CD4-positive, alpha-beta T cell treated with Interferon gamma for 1 hour (primary cell): ENCODE measurements around the gene NOTCH2.
A peak's percentile ranks its signal among the peaks of the same experiment; 100 is the strongest.

Experiments used
- DNase-seq: peaks from one replicate; pipeline ENCODE4 v3.0.0-alpha.2; 2020

NOTCH2 gene

DNA sequence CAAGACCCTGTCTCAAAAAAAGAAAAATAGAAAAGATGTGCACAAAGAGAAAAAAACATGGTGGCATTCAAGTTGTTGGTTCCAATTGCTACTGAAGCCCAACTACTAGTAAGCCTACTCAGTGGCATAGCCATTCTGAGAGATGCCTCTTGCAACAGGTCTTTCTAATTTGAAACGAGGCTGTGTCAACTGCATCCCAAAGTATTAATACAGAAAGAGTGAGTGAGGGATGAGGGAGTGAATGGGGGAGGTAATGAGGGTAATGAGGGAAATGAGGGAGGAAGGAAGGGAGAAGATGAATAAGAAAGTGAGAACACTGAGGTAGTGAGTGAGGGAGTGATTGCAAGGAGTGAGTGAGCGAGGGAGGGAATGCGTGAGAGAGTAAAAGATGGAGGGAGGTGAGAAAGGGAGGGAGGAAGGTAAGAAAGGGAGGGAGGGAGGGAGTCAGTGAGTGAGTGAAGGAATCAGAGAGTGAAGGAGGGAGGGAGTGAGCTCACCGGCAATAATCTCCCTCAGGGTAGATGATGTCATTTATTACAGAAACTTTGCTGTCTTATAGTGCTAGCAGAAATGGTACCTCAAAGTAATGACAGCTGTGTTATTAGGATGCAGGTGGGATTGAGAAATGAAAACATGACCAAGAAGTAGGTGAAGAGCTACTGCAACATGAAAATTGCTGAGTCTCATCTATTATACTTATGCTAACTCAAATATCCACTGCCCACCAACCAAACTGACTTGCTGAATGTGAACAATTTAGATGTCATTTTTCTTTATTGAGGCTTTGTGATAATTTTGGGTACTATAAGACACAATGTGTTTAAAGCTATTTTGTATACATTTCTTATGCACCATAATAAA, 97.5 kb downstream of the NOTCH2 start:
- DNase-seq: no peak

DNA sequence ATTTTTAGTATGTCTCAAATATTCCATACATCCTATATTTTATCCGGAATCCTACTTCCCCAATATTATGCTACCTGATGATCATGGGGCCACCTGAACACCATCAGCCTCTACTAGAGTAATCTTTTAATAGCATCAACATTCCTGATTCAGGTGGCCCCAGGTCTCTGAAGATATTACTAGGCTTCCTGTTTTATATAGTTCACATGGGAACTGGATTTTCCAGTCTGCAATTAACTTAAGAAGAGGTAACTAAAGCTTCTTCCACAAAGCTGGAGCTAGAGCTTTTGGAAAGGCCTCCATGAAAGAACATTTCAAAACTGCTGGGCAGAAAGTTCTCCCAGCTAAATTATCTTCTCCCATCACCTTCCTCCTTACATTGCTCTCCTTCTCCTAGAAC, 100.9 kb downstream of the NOTCH2 start:
- no peak for DNase-seq

DNA sequence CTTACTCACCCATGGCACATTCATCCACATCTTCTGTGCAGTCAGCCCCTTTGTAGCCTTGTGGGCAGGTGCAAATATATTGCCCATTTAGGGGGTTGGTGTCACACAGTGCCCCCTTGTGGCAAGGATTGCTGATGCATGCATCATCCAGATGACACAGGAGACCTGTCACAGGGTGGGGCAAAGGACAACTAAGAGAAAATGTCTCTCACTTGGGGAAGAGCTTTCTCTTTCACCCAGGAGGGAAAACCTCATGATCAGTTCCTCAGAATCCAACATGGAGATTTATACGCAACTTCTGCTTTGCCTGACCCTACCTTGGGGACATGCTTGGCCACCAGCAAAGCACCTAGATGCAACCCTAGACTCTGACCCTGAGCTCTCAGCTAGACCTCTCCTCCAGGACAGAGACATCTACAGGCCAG, 101.4 kb downstream of the NOTCH2 start:
- DNase-seq: peak; percentile 65

DNA sequence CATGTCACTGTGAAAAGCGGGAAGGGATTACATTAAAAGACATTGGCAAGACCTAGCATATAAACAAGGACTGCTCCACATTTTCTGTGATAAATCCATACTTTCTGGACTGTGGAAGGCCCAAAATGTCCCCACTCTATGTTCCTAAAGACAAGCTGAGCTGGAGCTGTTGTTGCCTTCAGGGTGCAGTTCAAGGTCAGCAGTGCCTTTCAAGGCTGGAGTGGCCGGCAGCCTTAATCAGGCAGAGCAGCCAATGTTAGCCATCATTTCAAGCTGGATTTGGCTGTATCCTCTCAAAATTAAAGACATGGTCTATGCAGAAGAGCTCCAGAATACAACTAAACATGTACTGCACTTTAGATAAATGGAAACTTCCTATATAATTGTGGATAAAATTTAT, 102.8 kb downstream of the NOTCH2 start:
- no peak for DNase-seq

DNA sequence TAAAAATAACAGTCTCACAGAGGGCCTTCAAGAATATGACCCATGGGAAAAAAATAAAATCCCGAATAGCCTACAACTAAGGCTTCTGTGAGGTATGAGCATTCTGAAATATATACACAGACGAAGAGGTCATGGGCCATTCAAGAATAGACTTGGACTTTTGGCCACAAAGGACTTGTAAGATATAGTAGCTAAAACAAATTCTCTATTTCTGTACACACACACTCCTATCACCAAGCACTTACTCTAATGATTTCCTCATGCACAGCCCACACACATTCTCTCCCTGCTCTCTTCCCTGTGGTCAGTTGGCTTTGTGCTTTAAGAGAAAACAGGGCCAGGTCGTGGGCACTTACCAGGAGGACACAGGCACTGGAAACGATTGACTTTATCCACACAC, 103.4 kb downstream of the NOTCH2 start:
- no peak for DNase-seq

DNA sequence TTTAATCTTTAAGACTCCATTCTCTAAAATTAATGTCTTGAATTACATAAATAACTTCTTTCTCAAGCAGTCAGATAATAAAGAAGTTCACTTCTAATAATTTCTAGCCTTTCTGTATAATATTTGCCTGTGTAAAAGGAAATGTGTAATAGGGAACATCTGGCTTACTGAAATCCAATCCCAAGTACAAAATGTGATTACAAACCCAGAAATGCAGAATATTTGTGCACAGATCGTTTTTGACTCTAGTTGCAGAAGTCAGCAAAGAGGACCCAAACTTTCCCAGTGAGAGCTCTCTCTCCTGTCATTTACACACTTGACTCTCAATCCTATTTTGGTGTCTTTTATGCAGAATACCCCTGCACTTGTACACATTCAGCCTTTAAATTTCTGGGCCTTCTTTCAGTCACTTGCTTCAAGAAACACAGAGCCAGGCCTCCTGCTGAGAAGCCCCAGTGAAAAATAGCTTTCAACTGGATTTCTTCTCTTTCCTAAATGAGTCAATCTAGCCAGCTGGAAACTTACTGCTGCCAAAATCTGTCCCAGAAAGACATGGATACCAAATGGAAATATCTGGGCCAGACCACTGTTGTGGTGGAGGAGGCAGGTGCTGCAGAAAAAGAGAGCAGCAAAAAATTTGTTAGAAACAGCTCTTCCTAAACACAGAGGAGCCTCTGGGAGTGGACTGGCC, 104.6 kb downstream of the NOTCH2 start:
- no peak for DNase-seq

DNA sequence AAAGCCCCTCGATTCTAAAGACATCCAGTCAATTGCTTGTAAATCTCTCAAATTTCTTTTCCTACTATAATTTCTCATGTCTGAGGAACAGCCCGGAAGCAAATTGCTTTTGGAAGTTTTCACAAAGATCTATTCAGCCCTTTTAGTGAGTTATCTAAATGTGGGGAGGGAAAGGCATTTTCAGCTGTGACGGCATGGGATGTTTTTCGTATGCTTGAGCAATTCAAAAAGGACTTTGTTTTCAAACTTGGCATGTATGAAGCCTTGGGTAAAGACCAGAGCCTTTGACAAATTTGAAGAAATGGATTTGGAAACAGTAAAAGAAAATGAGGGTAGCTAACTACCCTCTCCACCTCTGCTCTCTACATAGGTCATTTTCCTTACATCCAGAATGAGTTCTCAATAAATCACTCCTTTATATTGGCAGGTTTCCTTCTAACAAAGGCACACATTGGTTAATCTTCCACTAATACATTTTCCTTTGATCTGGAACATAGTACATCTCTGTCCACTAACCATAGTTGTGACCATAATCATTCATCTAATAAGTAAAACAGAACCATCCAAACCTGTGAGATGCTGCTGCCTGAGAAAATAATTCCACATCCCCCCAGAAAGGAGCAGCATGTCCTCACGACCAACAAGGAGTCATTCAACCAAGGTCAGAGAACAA, 107.0 kb downstream of the NOTCH2 start:
- no peak for DNase-seq

DNA sequence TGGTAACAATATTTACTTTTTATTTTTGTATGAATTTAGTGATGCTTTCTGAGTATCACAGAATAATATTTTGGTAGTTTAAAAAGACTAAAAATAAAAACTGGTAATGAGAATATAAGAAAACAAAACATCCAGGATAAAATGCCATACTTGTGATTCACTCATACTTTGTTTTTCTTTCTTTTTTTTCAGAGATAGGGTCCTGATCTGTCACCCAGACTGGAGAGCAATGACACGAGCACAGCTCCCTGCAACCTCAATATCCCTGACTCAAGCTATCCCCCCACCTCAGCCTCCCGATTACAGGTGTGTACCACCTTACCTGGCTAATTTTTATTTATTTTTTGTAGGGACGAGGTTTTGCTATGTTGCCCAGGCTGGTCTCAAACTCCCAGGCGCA, 109.0 kb downstream of the NOTCH2 start:
- no peak for DNase-seq

DNA sequence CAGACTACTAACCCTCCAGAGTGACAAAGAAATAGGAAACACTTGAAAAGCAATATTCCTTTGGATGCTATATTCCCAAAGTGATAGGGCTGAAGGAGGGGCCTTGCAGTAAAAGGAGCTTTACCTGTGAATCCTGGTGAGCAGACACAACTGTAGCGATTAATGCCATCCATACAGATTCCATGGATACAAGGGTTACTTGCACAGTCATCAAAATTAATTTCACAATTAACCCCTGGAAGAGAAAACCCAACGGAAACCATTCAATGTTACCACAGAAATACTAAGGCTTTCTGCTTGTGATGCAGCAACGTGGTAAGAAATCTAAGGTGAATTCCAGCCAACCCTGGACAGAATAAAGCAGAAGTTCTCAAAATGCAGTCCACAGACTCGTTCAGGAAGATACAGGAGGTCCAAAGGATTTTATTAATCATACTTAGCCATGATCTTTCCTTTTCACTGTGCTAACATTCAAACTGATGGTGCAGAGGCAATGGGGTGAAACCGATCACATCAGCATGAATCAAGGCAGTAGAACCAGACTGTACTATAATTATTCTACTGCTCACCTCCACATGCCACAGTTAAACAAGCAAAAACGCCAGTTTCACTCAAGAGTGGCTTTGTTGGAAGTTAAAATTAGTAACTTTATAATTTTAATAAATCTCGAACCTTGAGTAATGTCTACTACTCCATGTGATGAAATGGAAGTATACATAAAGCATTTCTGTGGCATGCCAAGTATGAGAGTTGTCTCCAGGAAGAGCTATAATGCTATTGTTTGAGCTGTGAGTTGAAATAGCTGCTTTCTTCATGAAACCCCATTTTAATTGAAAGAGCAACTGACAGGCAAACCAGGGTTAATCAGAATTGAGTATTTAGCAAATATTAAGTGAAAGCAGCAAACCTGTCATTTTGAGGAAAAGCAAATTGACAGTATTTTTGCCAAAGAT, 109.9 kb downstream of the NOTCH2 start:
- no peak for DNase-seq

DNA sequence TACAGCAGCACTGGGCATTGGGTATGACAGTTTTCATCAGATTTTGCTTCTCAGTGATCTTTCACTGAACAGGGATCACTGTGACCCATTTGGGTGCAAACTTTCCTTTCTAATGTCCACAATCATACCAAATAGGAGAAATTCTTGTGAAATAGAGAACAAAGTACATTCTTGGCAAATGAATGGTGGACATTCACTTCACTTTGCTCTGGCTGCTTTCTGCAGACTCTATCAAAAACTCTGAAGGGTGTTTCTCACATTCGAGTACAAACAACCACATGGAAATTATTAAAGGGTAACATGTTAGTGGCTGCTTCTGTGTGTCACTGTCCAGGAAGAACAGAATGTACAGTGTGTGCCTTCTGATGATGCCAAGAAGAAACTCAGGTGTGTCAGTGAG, 111.2 kb downstream of the NOTCH2 start:
- no peak for DNase-seq

DNA sequence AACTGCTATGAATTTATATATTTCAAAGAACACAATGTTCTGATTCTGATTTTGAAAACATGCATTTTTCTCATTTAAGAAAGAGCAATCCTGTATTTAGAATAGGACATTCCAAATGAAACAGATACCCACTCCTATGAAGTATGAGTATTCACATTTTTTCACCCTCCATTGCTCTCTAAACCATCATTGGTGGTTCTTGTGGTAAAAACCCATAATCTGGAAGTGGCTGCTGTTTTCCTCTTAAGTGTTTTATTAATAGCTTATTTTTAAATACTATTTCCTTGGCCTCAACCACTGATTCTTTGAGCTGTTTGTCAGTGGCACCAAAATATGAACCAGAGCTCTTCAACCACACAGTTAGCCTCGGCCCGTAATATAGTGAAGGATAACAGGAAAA, 113.2 kb downstream of the NOTCH2 start:
- no peak for DNase-seq

DNA sequence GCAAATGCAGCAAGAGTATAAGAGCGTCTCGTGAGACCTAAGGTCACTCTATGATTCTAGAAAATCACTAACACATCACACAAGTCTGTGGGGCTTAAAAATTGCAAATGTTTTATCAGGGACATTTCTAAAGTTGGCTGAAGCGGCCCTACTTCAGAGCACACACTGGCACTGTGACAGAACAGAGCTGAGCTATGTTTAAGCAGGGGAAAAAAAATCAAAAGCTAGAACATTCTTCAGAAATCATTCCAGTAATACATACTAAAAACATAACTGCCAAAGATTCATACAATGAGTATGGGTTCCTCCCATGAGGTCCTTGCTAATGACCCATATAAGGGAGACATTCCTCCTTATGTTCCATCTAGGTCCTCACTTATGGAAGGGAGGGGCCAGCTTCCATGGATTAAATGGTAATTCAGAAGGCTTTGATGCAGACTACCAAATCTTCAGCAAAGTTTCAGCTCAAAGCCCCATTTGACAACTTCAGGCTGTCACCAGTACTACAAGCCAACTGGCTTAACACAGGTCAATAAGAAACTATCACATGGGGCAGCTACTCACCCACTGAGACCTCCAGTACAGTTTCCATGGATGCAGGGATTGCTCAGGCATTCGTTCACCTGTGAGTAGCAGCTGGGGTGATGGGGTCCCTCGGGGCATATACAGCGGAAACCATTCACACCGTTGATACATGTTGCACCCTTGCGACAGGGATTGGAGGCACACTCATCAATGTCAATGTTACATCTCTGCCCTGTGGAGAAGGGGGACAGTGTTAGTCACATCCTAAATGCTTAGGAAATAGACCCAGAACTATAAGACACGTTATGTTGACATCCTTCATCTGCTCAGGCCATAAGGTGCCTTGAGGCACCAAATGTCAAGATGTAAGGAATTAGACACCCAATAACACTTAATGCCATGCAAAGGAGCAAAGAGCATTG, 114.7 kb downstream of the NOTCH2 start:
- DNase-seq: no peak

DNA sequence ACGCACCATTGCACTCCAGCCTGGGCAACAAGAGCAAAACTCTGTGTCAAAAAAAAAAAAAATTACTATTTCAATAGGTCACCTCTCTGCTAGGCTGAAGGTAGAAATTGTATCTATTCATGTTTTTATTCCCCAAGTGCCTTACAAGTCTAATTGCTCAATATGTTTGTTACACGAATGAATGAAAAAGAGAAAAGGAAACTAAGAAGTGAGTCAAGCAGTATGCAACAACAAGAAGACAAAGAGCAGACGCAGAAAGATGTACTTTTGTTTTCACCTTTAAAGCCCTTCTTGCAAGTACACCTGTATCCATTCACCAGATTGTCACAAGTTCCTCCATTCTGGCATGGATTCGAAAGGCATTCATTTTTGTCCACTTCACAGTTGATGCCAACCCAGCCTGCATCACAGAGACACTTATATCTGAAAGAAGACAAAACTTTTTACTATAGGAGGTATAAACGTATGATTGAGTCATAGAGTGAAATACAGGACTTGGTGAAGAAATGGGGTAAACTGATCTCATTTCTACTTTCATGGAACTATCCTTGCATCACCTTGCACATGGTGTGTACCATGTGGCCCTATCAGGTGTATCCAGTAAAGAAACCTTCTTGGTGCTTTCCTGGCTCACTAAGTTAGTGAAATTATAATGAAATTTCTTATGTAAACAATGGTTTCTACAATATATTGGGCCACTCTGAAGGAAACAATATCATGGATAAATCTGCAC, 116.0 kb downstream of the NOTCH2 start:
- no peak for DNase-seq

DNA sequence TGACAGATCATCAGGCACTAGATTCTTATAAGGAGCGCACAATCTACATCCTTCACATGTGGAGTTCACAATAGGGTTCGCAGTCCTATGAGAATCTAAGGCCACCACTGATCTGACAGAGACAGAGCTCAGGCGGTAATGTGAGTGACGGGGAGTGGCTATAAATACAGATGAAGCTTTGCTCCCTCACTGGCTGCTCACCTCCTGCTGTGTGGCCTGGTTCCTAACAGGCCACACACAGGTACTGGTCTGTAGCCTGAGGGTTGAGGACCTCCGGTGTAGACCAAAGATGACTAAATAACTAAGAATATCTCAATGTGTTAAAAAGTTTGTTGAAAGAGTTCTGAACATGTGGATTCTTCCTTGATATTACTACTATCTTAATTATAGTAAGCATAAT, 117.0 kb downstream of the NOTCH2 start:
- DNase-seq: no peak

DNA sequence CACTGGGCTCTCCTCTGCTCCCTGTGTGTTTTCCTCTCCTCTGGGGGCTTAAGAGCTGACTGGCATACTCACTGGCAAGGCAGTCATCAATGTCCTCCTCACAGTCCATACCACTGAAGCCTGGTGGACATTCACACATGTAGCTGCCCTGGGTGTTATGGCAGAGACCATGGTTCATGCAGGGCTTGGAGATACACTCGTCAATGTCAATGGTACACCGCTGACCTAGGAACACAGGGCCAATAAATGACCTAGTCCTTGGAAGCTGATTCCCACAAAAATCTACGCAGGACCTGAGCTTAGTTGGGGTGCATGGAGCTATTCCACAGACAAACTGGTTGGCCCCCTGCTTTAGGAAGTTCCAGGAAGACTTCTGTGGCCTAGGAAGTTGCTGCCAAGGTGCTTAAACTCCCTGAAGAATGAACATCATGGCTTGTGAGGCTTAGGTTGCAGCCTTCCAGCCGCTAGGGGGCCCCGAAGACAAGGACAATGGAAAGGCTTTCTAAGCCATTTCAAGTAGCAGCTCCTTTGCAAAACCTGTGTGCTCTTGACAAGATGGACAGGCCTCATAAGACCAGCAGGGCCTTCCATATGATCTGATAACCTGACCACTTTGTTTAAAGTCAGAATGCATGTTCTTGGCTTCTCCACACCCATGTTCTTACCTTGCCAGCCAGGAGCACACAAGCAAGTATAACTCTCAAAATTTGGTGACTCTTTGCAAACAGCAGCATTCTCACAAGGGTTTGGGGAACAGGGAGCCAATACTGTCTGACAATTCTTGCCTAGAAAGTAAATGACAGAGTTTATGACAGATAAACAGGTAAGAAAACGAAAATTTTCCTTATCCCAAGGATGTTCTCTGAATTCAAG, 120.9 kb downstream of the NOTCH2 start:
- DNase-seq: peak; percentile 32

DNA sequence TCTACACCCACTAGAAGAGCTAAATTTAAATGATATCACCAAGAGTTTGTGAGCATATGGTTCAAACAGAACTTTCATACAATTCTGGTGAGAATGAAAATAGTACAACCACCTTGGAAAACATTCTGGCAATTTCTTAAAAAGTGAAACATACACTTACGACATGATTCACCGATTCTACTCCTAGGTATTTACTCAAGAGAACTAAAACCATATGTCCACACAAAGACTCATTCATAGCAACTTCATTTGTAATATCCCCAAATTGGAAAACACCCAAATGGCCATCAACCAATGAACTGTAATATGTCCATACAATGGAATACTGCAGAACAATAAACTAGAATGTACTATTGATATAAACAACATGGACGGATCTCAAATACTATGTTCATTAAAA, 122.0 kb downstream of the NOTCH2 start:
- DNase-seq: no peak

DNA sequence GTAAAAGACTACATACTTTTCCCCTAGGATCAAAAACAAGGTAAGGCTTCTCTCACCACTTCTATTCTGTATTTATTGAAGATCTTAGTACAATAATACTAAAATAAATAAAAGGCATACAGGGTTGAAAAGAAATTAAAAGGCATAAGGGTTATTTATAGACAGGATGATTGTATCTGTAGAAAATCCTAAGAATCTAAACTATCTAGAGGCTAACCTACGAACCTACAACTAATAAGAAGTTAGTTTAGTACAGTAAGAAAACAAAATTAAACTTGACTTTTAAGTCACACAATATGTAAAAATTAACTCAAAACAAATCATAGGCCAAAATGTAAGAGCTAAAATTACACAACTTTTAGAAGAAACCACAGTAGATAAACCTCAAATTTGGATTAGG, 122.7 kb downstream of the NOTCH2 start:
- no peak for DNase-seq

DNA sequence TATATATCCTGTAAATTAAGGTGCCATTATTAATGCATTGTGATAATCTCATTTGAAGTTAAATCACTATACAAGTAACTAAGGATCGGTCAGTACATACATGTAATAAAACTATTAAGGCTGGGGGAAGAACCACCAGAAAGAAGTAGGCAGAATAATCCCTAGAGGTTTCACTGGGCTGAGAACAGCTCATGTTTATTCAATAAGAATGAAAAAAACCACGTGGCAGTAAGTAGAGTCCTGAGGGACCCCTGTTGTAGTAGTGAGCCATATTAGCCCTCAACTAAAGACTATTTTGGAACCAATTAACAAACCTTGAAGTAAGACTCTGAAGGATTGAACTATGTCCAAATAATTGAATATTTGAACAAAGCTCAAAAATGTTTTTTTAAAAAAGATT, 126.2 kb downstream of the NOTCH2 start:
- no peak for DNase-seq

DNA sequence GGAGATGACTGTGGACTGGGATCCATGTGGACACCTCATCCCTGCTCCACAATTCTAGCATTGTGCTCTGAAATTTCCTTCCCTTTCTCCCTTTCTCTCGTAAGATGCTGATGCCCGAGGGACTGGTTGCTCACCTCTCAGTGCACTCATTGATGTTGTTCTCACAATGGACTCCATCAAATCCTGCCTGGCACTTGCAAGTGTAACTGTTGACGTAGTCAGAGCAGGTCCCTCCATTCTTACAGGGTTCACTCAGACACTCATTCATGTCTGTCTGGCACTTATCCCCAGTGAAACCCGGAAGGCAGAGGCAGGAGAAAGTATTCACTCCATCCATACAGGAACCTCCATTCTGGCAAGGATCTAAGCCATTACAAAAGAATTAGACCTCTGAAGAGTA, 128.1 kb downstream of the NOTCH2 start:
- DNase-seq: no peak

DNA sequence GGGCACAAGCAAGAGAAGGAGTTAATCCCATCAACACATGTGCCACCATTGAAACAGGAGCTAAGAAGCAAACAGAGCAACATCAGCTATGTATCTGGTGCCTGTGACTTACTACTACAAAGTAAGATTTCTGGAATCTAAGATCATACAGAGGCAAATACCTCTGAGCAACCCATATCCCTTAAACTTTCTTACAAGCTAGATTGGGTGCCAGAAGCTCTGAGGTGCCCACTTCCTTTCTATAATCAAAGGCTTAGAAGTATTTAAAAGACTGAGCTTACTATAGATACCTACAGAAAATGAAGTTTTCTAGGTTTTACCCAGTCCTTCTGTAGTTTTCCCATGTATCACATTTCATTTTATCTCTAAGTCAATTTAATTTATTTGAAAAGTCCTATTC, 128.8 kb downstream of the NOTCH2 start:
- no peak for DNase-seq
